Islet precursor cell (in vitro differentiated cells): ENCODE data around the gene PSTPIP2.
"Not testable (repeated sequence)": the region's sequence is repeated elsewhere in the genome, so short reads cannot be mapped to it uniquely, and the experiment has no call there.

Experiments
- DNase-seq: peaks from one replicate; pipeline ENCODE4 v3.0.0-alpha.2; 2018

The PSTPIP2 gene

GRCh38 chr18:46035696-46036680 is 36.1 kb downstream of the PSTPIP2 start:
- DNase-seq: no peak

- DNase-seq: no peak
Observed at GRCh38 chr18:46034230-46034629, 37.8 kb downstream of the PSTPIP2 start.

GRCh38 chr18:46031741-46032140 is 40.3 kb downstream of the PSTPIP2 start:
- DNase-seq: no peak

- DNase-seq: no peak
Observed at GRCh38 chr18:46028536-46028891, 43.5 kb downstream of the PSTPIP2 start.

- no peak for DNase-seq
Observed at GRCh38 chr18:46019936-46020335, 52.1 kb downstream of the PSTPIP2 start.

GRCh38 chr18:46013484-46014189 is 58.4 kb downstream of the PSTPIP2 start:
- DNase-seq: no peak

- DNase-seq: no peak
Observed at GRCh38 chr18:46010676-46011075, 61.4 kb downstream of the PSTPIP2 start.

GRCh38 chr18:46010050-46010449 is 62.0 kb downstream of the PSTPIP2 start:
- no peak for DNase-seq

GRCh38 chr18:46009125-46009840 is 62.8 kb downstream of the PSTPIP2 start:
- no peak for DNase-seq

- DNase-seq: no peak
Observed at GRCh38 chr18:46008531-46008930, 63.5 kb downstream of the PSTPIP2 start.

- no peak for DNase-seq
Observed at GRCh38 chr18:46007165-46007564, 64.9 kb downstream of the PSTPIP2 start.

- DNase-seq: no peak
Observed at GRCh38 chr18:46002934-46003333, 69.1 kb downstream of the PSTPIP2 start.

- no peak for DNase-seq
Observed at GRCh38 chr18:46001892-46002291, 70.2 kb downstream of the PSTPIP2 start.

GRCh38 chr18:46001074-46001473 is 71.0 kb downstream of the PSTPIP2 start:
- DNase-seq: no peak

GRCh38 chr18:45999536-45999935 is 72.5 kb downstream of the PSTPIP2 start:
- no peak for DNase-seq

GRCh38 chr18:45998244-45998643 is 73.8 kb downstream of the PSTPIP2 start:
- DNase-seq: no peak

- DNase-seq: no peak
Observed at GRCh38 chr18:45997700-45998151, 74.3 kb downstream of the PSTPIP2 start.

GRCh38 chr18:45995461-45995860 is 76.6 kb downstream of the PSTPIP2 start:
- DNase-seq: no peak

- no peak for DNase-seq
Observed at GRCh38 chr18:45993438-45993837, 78.6 kb downstream of the PSTPIP2 start.

GRCh38 chr18:45992527-45992926 is 79.5 kb downstream of the PSTPIP2 start:
- DNase-seq: not testable (repeated sequence)

- DNase-seq: no peak
Observed at GRCh38 chr18:45991788-45992187, 80.3 kb downstream of the PSTPIP2 start.

- no peak for DNase-seq
Observed at GRCh38 chr18:45984546-45985235, 87.4 kb downstream of the PSTPIP2 start.

GRCh38 chr18:45981821-45982220 is 90.2 kb downstream of the PSTPIP2 start:
- no peak for DNase-seq
